ENCODE data around the gene HIBADH.

HIBADH gene

GRCh38 chr7:27703181-27703580 is 40.5 kb upstream of the HIBADH start:
- DNase-seq (ENCODE audit: low read depth, low spot score) = no peak
- in situ Hi-C loops (cut with HindIII; ENCODE audit: low sequenced_read_pairs) = no loop called here
- no peak overlapping the region for H3K4me3 ChIP-seq (ENCODE audit: low read depth, low read length)
- TF ChIP-seq CTCF (IDR thresholded peaks at IDR 0.05; ENCODE audit: low read depth, low read length) = no peak

DNA sequence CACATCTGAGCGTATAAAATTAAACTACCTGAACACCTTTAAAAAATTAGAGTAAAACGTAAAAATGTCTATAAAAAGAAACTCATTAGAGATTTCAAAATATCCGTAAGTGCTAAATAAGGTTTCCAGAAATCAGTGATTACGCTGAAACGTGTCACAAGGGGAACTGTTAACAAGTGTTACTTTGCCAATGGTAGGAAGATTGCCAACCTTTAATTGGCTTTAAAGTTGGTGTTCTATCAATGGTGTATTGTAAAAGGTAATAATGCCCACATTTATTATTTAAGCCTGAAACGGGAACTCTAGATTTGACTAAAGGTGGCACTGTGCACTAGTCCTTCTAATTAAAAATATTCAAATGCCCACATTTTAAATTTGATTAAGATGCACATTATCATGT is 37.8 kb upstream of the HIBADH start:
- TF ChIP-seq CTCF (IDR thresholded peaks at IDR 0.05; ENCODE audit: low read depth, low read length) = no peak
- no peak for DNase-seq (ENCODE audit: low read depth, low spot score)
- H3K4me3 ChIP-seq (ENCODE audit: low read depth, low read length) = no peak overlapping the region
- in situ Hi-C loops (cut with HindIII; ENCODE audit: low sequenced_read_pairs) = no loop called here

- H3K4me3 ChIP-seq (ENCODE audit: low read depth, low read length) = no peak overlapping the region
- TF ChIP-seq CTCF (IDR thresholded peaks at IDR 0.05; ENCODE audit: low read depth, low read length) = no peak
- in situ Hi-C loops (cut with HindIII; ENCODE audit: low sequenced_read_pairs) = no loop called here
- DNase-seq (ENCODE audit: low read depth, low spot score) = no peak
These were observed 37.1 kb upstream of the HIBADH start for GRCh38 chr7:27699751-27700150.

DNA sequence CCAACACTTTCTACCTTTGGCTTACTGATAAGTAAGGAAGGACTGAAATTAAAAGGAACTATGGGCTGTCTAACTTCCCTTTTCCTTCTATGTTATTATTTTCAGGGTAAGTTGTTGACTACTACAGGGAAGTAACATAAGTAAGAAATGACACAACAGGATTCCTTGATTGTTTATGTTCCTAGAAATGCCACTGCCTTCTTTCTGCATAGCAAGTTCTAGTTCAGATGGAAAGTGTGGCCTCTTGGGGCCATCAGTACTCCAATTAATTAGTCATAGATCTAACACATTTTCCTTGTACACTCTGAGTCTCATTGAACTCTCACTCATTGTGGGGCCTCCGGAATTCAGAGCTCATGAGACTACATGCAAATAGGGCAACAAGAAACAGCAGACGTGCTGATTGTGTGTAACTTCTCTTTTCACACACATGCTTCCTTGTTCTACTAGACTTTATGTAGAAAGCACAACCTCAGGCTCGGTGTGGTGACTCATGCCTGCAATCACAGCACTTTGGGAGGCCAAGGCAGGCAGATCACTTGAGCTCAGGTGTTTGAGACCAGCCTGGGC is 35.3 kb upstream of the HIBADH start:
- TF ChIP-seq CTCF (IDR thresholded peaks at IDR 0.05; ENCODE audit: low read depth, low read length) = no peak
- DNase-seq (ENCODE audit: low read depth, low spot score) = no peak
- in situ Hi-C loops (cut with HindIII; ENCODE audit: low sequenced_read_pairs) = no loop called here
- H3K4me3 ChIP-seq (ENCODE audit: low read depth, low read length) = no peak overlapping the region

GRCh38 chr7:27695096-27695495 is 32.4 kb upstream of the HIBADH start:
- no peak for TF ChIP-seq CTCF (IDR thresholded peaks at IDR 0.05; ENCODE audit: low read depth, low read length)
- H3K4me3 ChIP-seq (ENCODE audit: low read depth, low read length) = no peak overlapping the region
- in situ Hi-C loops (cut with HindIII; ENCODE audit: low sequenced_read_pairs) = no loop called here
- DNase-seq (ENCODE audit: low read depth, low spot score) = no peak

DNA sequence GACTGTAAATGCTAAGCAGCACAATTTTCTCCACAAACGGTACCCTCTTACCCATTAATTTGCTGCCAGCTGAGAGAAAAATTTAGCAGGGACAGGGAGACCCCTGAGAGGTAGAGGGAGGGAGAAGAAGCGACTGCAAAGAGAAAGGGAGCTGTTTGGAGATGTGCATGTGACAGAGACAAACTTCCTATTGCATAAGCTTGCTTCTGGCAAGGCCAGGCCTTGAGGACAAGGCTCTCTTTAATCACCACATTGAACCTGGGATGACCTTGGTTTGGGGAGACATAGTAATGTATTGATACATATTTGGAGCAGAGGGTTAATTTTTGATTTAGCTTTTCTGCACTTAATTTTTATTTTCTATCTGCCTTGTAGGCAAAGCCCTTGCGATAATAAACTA is 31.1 kb upstream of the HIBADH start:
- in situ Hi-C loops (cut with HindIII; ENCODE audit: low sequenced_read_pairs) = no loop called here
- DNase-seq (ENCODE audit: low read depth, low spot score) = no peak
- H3K4me3 ChIP-seq (ENCODE audit: low read depth, low read length) = no peak overlapping the region
- TF ChIP-seq CTCF (IDR thresholded peaks at IDR 0.05; ENCODE audit: low read depth, low read length) = no peak

GRCh38 chr7:27690649-27691048 is 28.0 kb upstream of the HIBADH start:
- TF ChIP-seq CTCF (IDR thresholded peaks at IDR 0.05; ENCODE audit: low read depth, low read length) = no peak
- H3K4me3 ChIP-seq (ENCODE audit: low read depth, low read length) = no peak overlapping the region
- in situ Hi-C loops (cut with HindIII; ENCODE audit: low sequenced_read_pairs) = no loop called here
- DNase-seq (ENCODE audit: low read depth, low spot score) = no peak

Data from astrocyte of the spinal cord (primary cell).